Stimulated activated CD8-positive, alpha-beta memory T cell treated with anti-CD3 and anti-CD28 coated beads, Interleukin-12 subunit alpha, Interleukin-12 subunit beta, amount 100 ng/mL, for 4 hours (primary cell): ENCODE data around the gene DIP2C.

Experiments
- DNase-seq: peaks from one replicate; pipeline ENCODE4 v3.0.0-alpha.2; 2020; ENCODE audit warnings: low read depth

DIP2C gene

GRCh38 chr10:625751-626711 is 63.4 kb downstream of the DIP2C start:
- no peak for DNase-seq

- DNase-seq: no peak
Measured at GRCh38 chr10:625333-625696, 64.2 kb downstream of the DIP2C start.

GRCh38 chr10:624605-625332 is 64.7 kb downstream of the DIP2C start:
- DNase-seq: no peak

- no peak for DNase-seq
Measured at GRCh38 chr10:624312-624604, 65.2 kb downstream of the DIP2C start.

GRCh38 chr10:623477-624311 is 65.8 kb downstream of the DIP2C start:
- DNase-seq: no peak

GRCh38 chr10:623014-623413 is 66.5 kb downstream of the DIP2C start:
- DNase-seq: no peak

GRCh38 chr10:621981-622740 is 67.3 kb downstream of the DIP2C start:
- DNase-seq: no peak

GRCh38 chr10:621513-621912 is 68.0 kb downstream of the DIP2C start:
- DNase-seq: no peak

- no peak for DNase-seq
Measured at GRCh38 chr10:620971-621370, 68.5 kb downstream of the DIP2C start.

- DNase-seq: no peak
Measured at GRCh38 chr10:620417-620816, 69.1 kb downstream of the DIP2C start.

GRCh38 chr10:619710-620109 is 69.8 kb downstream of the DIP2C start:
- no peak for DNase-seq

GRCh38 chr10:618229-618989 is 71.1 kb downstream of the DIP2C start:
- DNase-seq: no peak

GRCh38 chr10:617471-617870 is 72.0 kb downstream of the DIP2C start:
- no peak for DNase-seq

- no peak for DNase-seq
Measured at GRCh38 chr10:615583-616152, 73.8 kb downstream of the DIP2C start.

- DNase-seq: no peak
Measured at GRCh38 chr10:614790-615582, 74.5 kb downstream of the DIP2C start.

GRCh38 chr10:614139-614711 is 75.2 kb downstream of the DIP2C start:
- DNase-seq: no peak

- DNase-seq: no peak
Measured at GRCh38 chr10:613271-614138, 76.0 kb downstream of the DIP2C start.

GRCh38 chr10:612696-613095 is 76.8 kb downstream of the DIP2C start:
- no peak for DNase-seq
